ENCODE measurements around the gene GJE1. TPM values are rescaled to one million over a fixed set of nuclear protein-coding genes. Genes with fewer than 3 reads are reported as not detected.

GJE1 gene
- total RNA-seq, 4 donors from 2014 or later: not detected

DNA sequence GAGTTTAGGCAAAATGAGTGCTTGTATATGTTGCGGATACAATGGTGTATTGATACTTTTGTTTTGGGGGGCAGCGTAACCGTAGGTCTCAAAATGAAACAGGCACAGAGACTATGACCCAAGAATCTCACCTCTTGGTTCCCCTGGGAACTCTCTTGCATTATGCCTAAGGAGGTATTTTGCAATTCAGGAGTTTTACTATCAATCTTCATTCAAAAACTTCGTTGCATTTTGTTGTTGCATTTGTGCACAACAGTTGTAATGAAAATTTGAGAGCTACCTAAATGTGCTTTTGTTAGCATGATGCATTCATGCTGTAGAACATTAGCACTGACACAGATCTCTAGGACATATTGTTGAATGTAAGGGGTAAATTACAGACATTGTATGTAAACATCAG, 32.5 kb downstream of the GJE1 start:
- Histone ChIP-seq H3K9me3 (no peaks in the 10 kb centered on the region), H3K4me3 (no peak overlapping the region), H3K4me1 (no peaks in the 10 kb centered on the region), H3K27ac (no peak overlapping the region), H3K36me3 (no peaks in the 10 kb centered on the region), H3K27me3 (no peaks in the 10 kb centered on the region)
- intact Hi-C loops (cut with DNase I; ENCODE audit: low total_unique reads): no loop called here
- DNase-seq: no peak
- TF ChIP-seq POLR2A (IDR thresholded peaks at IDR 0.05) (no peak), CTCF (IDR thresholded peaks at IDR 0.05) (no peak)

DNA sequence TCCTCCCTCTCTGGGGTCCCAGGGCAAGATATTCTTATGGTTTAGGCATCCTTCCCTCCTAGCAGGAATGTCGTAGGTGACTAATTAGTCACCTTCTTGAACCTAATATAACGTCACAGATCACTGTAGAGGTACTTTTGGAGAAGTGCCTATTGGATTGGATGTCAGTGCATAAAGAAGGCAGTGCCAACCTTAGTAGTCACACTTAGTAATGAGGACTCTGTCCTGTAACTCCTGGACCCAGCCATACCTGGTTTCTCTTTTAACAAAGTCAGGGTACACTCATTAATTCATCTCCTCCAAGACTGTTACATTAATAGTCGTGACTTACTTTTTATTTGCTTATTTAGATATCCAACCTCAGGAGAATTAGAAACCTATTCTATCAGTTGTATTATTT, 34.3 kb downstream of the GJE1 start:
- H3K36me3 ChIP-seq: no peaks in the 10 kb centered on the region
- DNase-seq: no peak
- no peaks in the 10 kb centered on the region for H3K4me1 ChIP-seq
- no peaks in the 10 kb centered on the region for H3K27me3 ChIP-seq
- TF ChIP-seq POLR2A (IDR thresholded peaks at IDR 0.05) (no peak), CTCF (IDR thresholded peaks at IDR 0.05) (no peak)
- no peaks in the 10 kb centered on the region for H3K9me3 ChIP-seq
- no peak overlapping the region for H3K4me3 ChIP-seq
- H3K27ac ChIP-seq: no peak overlapping the region
- intact Hi-C loops (cut with DNase I; ENCODE audit: low total_unique reads): no loop called here

DNA sequence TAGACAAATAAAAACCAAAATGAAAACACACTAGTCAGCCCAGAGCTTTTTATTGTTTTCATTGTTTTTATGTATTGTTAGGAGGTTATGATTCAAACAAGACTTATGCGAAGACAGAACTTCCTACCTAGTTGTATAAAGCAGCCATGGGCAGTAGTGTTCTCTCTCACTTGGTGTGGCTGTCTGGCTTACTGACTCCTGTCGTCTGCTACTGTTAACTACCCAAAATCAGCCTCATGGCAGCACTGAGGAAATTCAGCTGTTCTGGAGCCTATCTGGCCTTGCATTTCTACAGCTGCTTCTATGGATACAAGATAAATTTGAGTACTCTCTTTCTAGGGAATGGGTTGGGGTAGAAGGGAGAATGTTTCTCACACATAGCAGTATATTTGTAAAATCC, 34.8 kb downstream of the GJE1 start:
- no peaks in the 10 kb centered on the region for H3K4me1 ChIP-seq
- TF ChIP-seq CTCF (IDR thresholded peaks at IDR 0.05): no peak
- TF ChIP-seq POLR2A (IDR thresholded peaks at IDR 0.05): no peak
- intact Hi-C loops (cut with DNase I; ENCODE audit: low total_unique reads): no loop called here
- H3K27me3 ChIP-seq: no peaks in the 10 kb centered on the region
- H3K4me3 ChIP-seq: no peak overlapping the region
- no peak for DNase-seq
- no peak overlapping the region for H3K27ac ChIP-seq
- no peaks in the 10 kb centered on the region for H3K9me3 ChIP-seq
- no peaks in the 10 kb centered on the region for H3K36me3 ChIP-seq

DNA sequence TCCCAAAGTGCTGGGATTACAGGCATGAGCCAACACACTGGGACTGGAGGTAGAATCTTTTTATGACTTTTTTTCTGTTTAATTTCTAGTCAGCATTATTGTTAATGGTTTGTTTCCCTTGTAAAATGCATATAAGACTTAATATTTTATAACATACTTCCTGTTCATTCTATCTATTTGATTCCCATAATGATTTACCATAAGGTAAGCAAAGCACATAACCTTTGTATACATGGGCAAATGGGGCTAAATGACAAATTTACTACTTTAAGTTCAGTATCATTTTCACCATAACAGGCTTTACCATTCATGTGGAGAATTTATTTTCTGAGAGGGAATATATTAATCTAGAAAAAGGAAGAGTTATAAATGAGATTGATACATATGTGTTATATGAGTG, 38.6 kb downstream of the GJE1 start:
- intact Hi-C loops (cut with DNase I; ENCODE audit: low total_unique reads): no loop called here
- Histone ChIP-seq H3K27me3 (no peaks in the 10 kb centered on the region), H3K4me1 (no peaks in the 10 kb centered on the region), H3K36me3 (no peaks in the 10 kb centered on the region), H3K27ac (no peak overlapping the region), H3K4me3 (no peak overlapping the region), H3K9me3 (no peaks in the 10 kb centered on the region)
- DNase-seq: no peak
- TF ChIP-seq CTCF (IDR thresholded peaks at IDR 0.05): no peak
- TF ChIP-seq POLR2A (IDR thresholded peaks at IDR 0.05): no peak

DNA sequence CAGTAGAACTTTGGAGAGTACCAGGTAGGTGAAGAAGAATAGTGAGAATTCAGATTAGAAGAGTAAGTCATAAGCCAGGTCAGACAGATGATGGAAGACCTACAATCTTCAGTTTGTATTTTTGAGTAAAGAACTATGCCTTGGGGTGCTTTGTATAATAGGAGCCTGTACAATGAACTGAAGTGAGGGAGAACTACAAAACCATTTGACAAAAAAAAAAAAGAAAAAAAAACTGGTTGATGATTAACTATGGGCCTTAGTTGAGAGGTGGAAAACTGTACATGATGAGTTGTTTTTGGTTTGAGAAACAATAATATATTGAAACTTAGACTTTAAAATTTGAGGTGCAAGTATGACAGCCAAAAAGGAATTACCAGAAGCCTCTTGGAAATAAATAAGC, 40.0 kb downstream of the GJE1 start:
- TF ChIP-seq CTCF (IDR thresholded peaks at IDR 0.05) (no peak), POLR2A (IDR thresholded peaks at IDR 0.05) (no peak)
- no peaks in the 10 kb centered on the region for H3K36me3 ChIP-seq
- H3K4me3 ChIP-seq: no peak overlapping the region
- DNase-seq: no peak
- no peaks in the 10 kb centered on the region for H3K27me3 ChIP-seq
- intact Hi-C loops (cut with DNase I; ENCODE audit: low total_unique reads): no loop called here
- no peaks in the 10 kb centered on the region for H3K9me3 ChIP-seq
- H3K4me1 ChIP-seq: no peaks in the 10 kb centered on the region
- H3K27ac ChIP-seq: no peak overlapping the region
